PC-9 (cell line): ENCODE measurements around the gene PLCG2. TPM values are rescaled to one million over a fixed set of nuclear protein-coding genes. Genes with fewer than 3 reads are reported as not detected.

Experiments
- BruUV-seq: library from RNA; stranded (reverse); fragments of 400-500 nt; replicated peaks from 2 replicates; lab custom pipeline; 2021; lab: Mats Ljungman, UMichigan
- CTCF ChIA-PET: fragments of 300-600 bp; sonication (Branson Sonifier 250); formaldehyde crosslinking; loops from one replicate; lab custom pipeline; 2022; ENCODE audit warnings: antibody characterized with exemption; lab: Charles Lee
- POLR2A ChIA-PET: fragments of 300-600 bp; sonication (Branson Sonifier 250); formaldehyde crosslinking; loops from one replicate; lab custom pipeline; 2022; ENCODE audit warnings: antibody characterized with exemption; ENCODE audit not compliant: unreplicated experiment; lab: Charles Lee
- DNase-seq, 2 experiments: peaks; one replicate each; pipeline versions ENCODE4 v3.0.0 to v3.0.0-alpha.2; 2015 to 2022; ENCODE audit warnings: mixed read lengths in 1 of 2
- H2AFZ ChIP-seq: fragments of 200-600 bp; sonication (generic); 2 replicates; pipeline ENCODE4 v1.8.1; 2017; ENCODE audit warnings: antibody characterized with exemption
- H3F3A ChIP-seq: fragments of 200-600 bp; sonication (generic); 2 replicates; pipeline ENCODE4 v1.8.1; 2017; ENCODE audit warnings: antibody characterized with exemption, mild to moderate bottlenecking, low read depth; ENCODE audit not compliant: insufficient read depth
- H3K27ac ChIP-seq: fragments of 200-600 bp; sonication (generic); 2 replicates; pipeline ENCODE4 v1.6.1; 2016; ENCODE audit warnings: mixed run types
- H3K27me3 ChIP-seq: fragments of 200-600 bp; sonication (generic); 2 replicates; pipeline ENCODE4 v1.6.1; 2016; ENCODE audit warnings: low read depth, mixed run types; ENCODE audit not compliant: insufficient read depth
- H3K36me3 ChIP-seq: fragments of 200-600 bp; sonication (generic); 2 replicates; pipeline ENCODE4 v1.6.1; 2016; ENCODE audit warnings: low read depth, mixed run types
- H3K4me1 ChIP-seq: fragments of 200-600 bp; sonication (generic); replicated peaks from 2 replicates; pipeline ENCODE4 v1.6.1; 2016; ENCODE audit warnings: mixed run types; ENCODE audit not compliant: insufficient read depth
- H3K4me2 ChIP-seq: fragments of 200-600 bp; sonication (generic); 2 replicates; pipeline ENCODE4 v1.6.1; 2017; ENCODE audit warnings: mixed run types
- H3K4me3 ChIP-seq: fragments of 200-600 bp; sonication (generic); 2 replicates; pipeline ENCODE4 v1.6.1; 2016; ENCODE audit warnings: mixed run types
- H3K79me2 ChIP-seq: fragments of 200-600 bp; sonication (generic); 2 replicates; pipeline ENCODE4 v1.6.1; 2017; ENCODE audit warnings: low read depth, mixed run types
- H3K9me2 ChIP-seq: fragments of 200-600 bp; sonication (generic); 2 replicates; pipeline ENCODE4 v1.8.1; 2017; ENCODE audit warnings: mild to moderate bottlenecking; ENCODE audit not compliant: insufficient read depth
- H3K9me3 ChIP-seq: fragments of 200-600 bp; sonication (generic); 2 replicates; pipeline ENCODE4 v1.8.1; 2016; ENCODE audit warnings: low read depth; ENCODE audit not compliant: insufficient read depth
- H4K20me1 ChIP-seq: fragments of 200-600 bp; sonication (generic); 2 replicates; pipeline ENCODE4 v1.8.1; 2017; ENCODE audit not compliant: insufficient read depth
- CTCF ChIP-seq: fragments of 200-600 bp; sonication (generic); conservative IDR thresholded peaks from 2 replicates; pipeline ENCODE4 v1.6.1; 2017; ENCODE audit warnings: mixed run types, antibody characterized with exemption, mild to moderate bottlenecking, moderate library complexity
- EZH2 ChIP-seq: fragments of 200-600 bp; sonication (generic); IDR thresholded peaks from 2 replicates; pipeline ENCODE4 v1.8.0; 2017; ENCODE audit warnings: antibody characterized with exemption, low read depth
- intact Hi-C: fragments of 100-400 bp; cut with micrococcal nuclease; formaldehyde crosslinking; loops from one replicate; pipeline ENCODE4 v1.10.0; 2022; ENCODE audit not compliant: unreplicated experiment
- total RNA-seq: library from RNA; stranded (reverse); gene quantifications from 2 replicates; pipeline ENCODE4 v1.2.3, GENCODE V29; 2021

PLCG2 gene
- total RNA-seq, 1 experiment from 2014 or later = 10.8 TPM

- Histone ChIP-seq H3K4me2 (no peak overlapping the region), H3K79me2 (no peaks in the 10 kb centered on the region), H2AFZ (no peak overlapping the region), H3K27me3 (no peaks in the 10 kb centered on the region), H3K4me3 (no peak overlapping the region), H3K9me2 (no peaks in the 10 kb centered on the region), H3K4me1 (no peaks in the 10 kb centered on the region), H3K27ac (no peak overlapping the region), H4K20me1 (no peaks in the 10 kb centered on the region), H3F3A (no peaks in the 10 kb centered on the region), H3K9me3 (no peaks in the 10 kb centered on the region), H3K36me3 (no peaks in the 10 kb centered on the region)
- POLR2A ChIA-PET = no interaction called here
- no TSS peak for BruUV-seq
- intact Hi-C loops = loop anchor here (5.0 kb wide), 1 partner anchor 102 kb away; no protein-coding TSS in a partner anchor
- TF ChIP-seq EZH2 (no peak), CTCF (no peak)
- CTCF ChIA-PET = no interaction called here
- DNase-seq = no peak
These were observed 9.1 kb upstream of the PLCG2 start for GRCh38 chr16:81770008-81770407.

- peaks cover 5% of the 10 kb centered on the region; the same call in 1 of the 2 replicates for H3K27me3 ChIP-seq
- no peaks in the 10 kb centered on the region for H3K79me2 ChIP-seq
- H3K36me3 ChIP-seq = no peaks in the 10 kb centered on the region
- no peak overlapping the region for H3K27ac ChIP-seq
- no peak overlapping the region for H3K4me3 ChIP-seq
- H3F3A ChIP-seq = no peaks in the 10 kb centered on the region
- BruUV-seq = no TSS peak
- H3K9me3 ChIP-seq = no peaks in the 10 kb centered on the region
- H3K4me2 ChIP-seq = no peak overlapping the region
- ChIA-PET CTCF (interaction anchor here (0.7 kb wide), 1 partner anchor 737 kb away, joined by 9 read pairs; no protein-coding TSS in a partner anchor), POLR2A (no interaction called here)
- intact Hi-C loops = loop anchor here (5.0 kb wide), 1 partner anchor 98 kb away; no protein-coding TSS in a partner anchor
- no peak for TF ChIP-seq CTCF
- no peaks in the 10 kb centered on the region for H3K9me2 ChIP-seq
- H3K4me1 ChIP-seq = peaks cover 4% of the 10 kb centered on the region; the same call in 1 of the 2 replicates
- DNase-seq = no peak
- H2AFZ ChIP-seq = no peak overlapping the region
- no peaks in the 10 kb centered on the region for H4K20me1 ChIP-seq
These were observed 4.7 kb upstream of the PLCG2 start for GRCh38 chr16:81774348-81774747.

GRCh38 chr16:81775570-81775969, 3.5 kb upstream of the PLCG2 start:
- Histone ChIP-seq H3K9me2 (no peaks in the 10 kb centered on the region), H3K79me2 (no peaks in the 10 kb centered on the region), H3F3A (no peaks in the 10 kb centered on the region), H2AFZ (no peak overlapping the region), H3K9me3 (no peaks in the 10 kb centered on the region), H3K27ac (no peak overlapping the region), H3K4me1 (peaks cover 4% of the 10 kb centered on the region; the same call in 1 of the 2 replicates), H3K4me3 (no peak overlapping the region), H3K36me3 (no peaks in the 10 kb centered on the region), H3K27me3 (peaks cover 17% of the 10 kb centered on the region), H4K20me1 (no peaks in the 10 kb centered on the region), H3K4me2 (no peak overlapping the region)
- CTCF ChIA-PET = no interaction called here
- no peak for DNase-seq
- POLR2A ChIA-PET = no interaction called here
- no TSS peak for BruUV-seq
- TF ChIP-seq CTCF (no peak), EZH2 (no peak)
- intact Hi-C loops = no loop called here
